Sciatic nerve (tissue), 2 donors: ENCODE results near the gene CAMKK2. TPM values are rescaled to one million over a fixed set of nuclear protein-coding genes. Genes with fewer than 3 reads are reported as not detected.
"Not testable (repeated sequence)": the region's sequence is repeated elsewhere in the genome, so short reads cannot be mapped to it uniquely, and the experiment has no call there.

ENCODE experiments used
- ATAC-seq: fragments of 200-7000 bp; cut with Tn5 transposase; one replicate; pipeline ENCODE4 v1.9.1; 2020; ENCODE audit warnings: mild to moderate bottlenecking, moderate library complexity
- DNase-seq: peaks from one replicate; pipeline ENCODE4 v3.0.0-alpha.2; 2020; ENCODE audit warnings: low spot score
- intact Hi-C: fragments of 100-400 bp; cut with DNase I; formaldehyde crosslinking; loops from one replicate; pipeline ENCODE4 v1.14.2; 2022
- total RNA-seq: library from RNA; stranded (reverse); fragmentation: NEBNext Ultra II Directional; extraction: Animal tissue kit (Norgen Biotek cat#: 25700); gene quantifications from one replicate; pipeline ENCODE4 v1.2.1, GENCODE V29; 2021
- donor health status: DM: no; HTN: no; CAD: no.
- donor health status: DM: no; HTN: no; CAD: no.

CAMKK2 gene
- total RNA-seq, result 32.5 TPM

GRCh38 chr12:121296618-121297434, at the start of gene CAMKK2:
TSS of gene CAMKK2 (minus strand) at chr12:121296709. CDS start at chr12:121274526, 22,183 bp downstream.
- ATAC-seq (peak; percentile 93), DNase-seq (peak; percentile 88)
- intact Hi-C loops, result no loop called here

GRCh38 chr12:121345151-121345815, 48.8 kb upstream of the CAMKK2 start:
- intact Hi-C loops, result loop anchor here (10.0 kb wide), 1 partner anchor 100 kb away; no protein-coding TSS in a partner anchor
- DNase-seq (no peak), ATAC-seq (no peak)

- DNase-seq (no peak), ATAC-seq (no peak)
- intact Hi-C loops, result loop anchor here (10.0 kb wide), 1 partner anchor 100 kb away; no protein-coding TSS in a partner anchor
Measured at GRCh38 chr12:121344506-121344905, 48.0 kb upstream of the CAMKK2 start.

GRCh38 chr12:121337416-121337815, 40.9 kb upstream of the CAMKK2 start:
- no peak for DNase-seq
- no peak for ATAC-seq
- intact Hi-C loops, result no loop called here

- intact Hi-C loops, result no loop called here
- DNase-seq (no peak), ATAC-seq (peak; percentile 81)
Measured at GRCh38 chr12:121334513-121335343, 38.2 kb upstream of the CAMKK2 start.

- intact Hi-C loops, result no loop called here
- DNase-seq (no peak), ATAC-seq (no peak)
Measured at GRCh38 chr12:121333747-121334146, 37.2 kb upstream of the CAMKK2 start.

- no peak for ATAC-seq
- intact Hi-C loops, result no loop called here
- DNase-seq, result no peak
Measured at GRCh38 chr12:121331248-121331647, 34.7 kb upstream of the CAMKK2 start.

GRCh38 chr12:121330692-121331091, 34.2 kb upstream of the CAMKK2 start:
- no peak for ATAC-seq
- intact Hi-C loops, result no loop called here
- no peak for DNase-seq

- intact Hi-C loops, result no loop called here
- no peak for DNase-seq
Measured at GRCh38 chr12:121330195-121330594, 33.7 kb upstream of the CAMKK2 start.

GRCh38 chr12:121328620-121329019, 32.1 kb upstream of the CAMKK2 start:
- DNase-seq, result no peak
- no peak for ATAC-seq
- intact Hi-C loops, result no loop called here

More at GRCh38 chr12:121330195-121330594, 33.7 kb upstream of the CAMKK2 start:
- ATAC-seq, result no peak

- ATAC-seq, result no peak
- intact Hi-C loops, result no loop called here
- no peak for DNase-seq
Measured at GRCh38 chr12:121326996-121327674, 30.6 kb upstream of the CAMKK2 start.

GRCh38 chr12:121325922-121326396, 29.4 kb upstream of the CAMKK2 start:
- intact Hi-C loops, result no loop called here
- no peak for ATAC-seq
- DNase-seq, result no peak

- DNase-seq, result no peak
- ATAC-seq, result no peak
- intact Hi-C loops, result no loop called here
Measured at GRCh38 chr12:121323908-121324307, 27.4 kb upstream of the CAMKK2 start.

GRCh38 chr12:121318121-121318520, 21.6 kb upstream of the CAMKK2 start:
- intact Hi-C loops, result no loop called here
- no peak for DNase-seq
- ATAC-seq, result no peak

- intact Hi-C loops, result no loop called here
- ATAC-seq, result no peak
- no peak for DNase-seq
Measured at GRCh38 chr12:121314431-121314830, 17.9 kb upstream of the CAMKK2 start.

GRCh38 chr12:121310231-121310630, 13.7 kb upstream of the CAMKK2 start:
- intact Hi-C loops, DNase-seq, ATAC-seq: not testable (repeated sequence)

- ATAC-seq, intact Hi-C loops, DNase-seq: not testable (repeated sequence)
Measured at GRCh38 chr12:121307397-121307796, 10.9 kb upstream of the CAMKK2 start.

GRCh38 chr12:121304306-121304705, 7.8 kb upstream of the CAMKK2 start:
- DNase-seq (no peak), ATAC-seq (no peak)
- intact Hi-C loops, result no loop called here

GRCh38 chr12:121301876-121302275, 5.4 kb upstream of the CAMKK2 start:
- intact Hi-C loops, result no loop called here
- ATAC-seq (no peak), DNase-seq (no peak)
